GM19395 (cell line): ENCODE results near the gene BPTF.
"Not testable (repeated sequence)": the region's sequence is repeated elsewhere in the genome, so short reads cannot be mapped to it uniquely, and the experiment has no call there.

Source experiments
- ATAC-seq: cut with Tn5 transposase; IDR thresholded peaks from one replicate; pipeline ENCODE4 v1.9.1; 2021; ENCODE audit warnings: mild to moderate bottlenecking, moderate library complexity; ENCODE audit not compliant: unreplicated experiment

Gene BPTF

GRCh38 chr17:67879662-67880061 lies 54.4 kb downstream of the BPTF start:
- no peak for ATAC-seq

- ATAC-seq: no peak
Measured at GRCh38 chr17:67881083-67881482, 55.8 kb downstream of the BPTF start.

GRCh38 chr17:67884741-67885140 lies 59.4 kb downstream of the BPTF start:
- no peak for ATAC-seq

- ATAC-seq: no peak
Measured at GRCh38 chr17:67891481-67892119, 66.3 kb downstream of the BPTF start.

- no peak for ATAC-seq
Measured at GRCh38 chr17:67902511-67903231, 77.4 kb downstream of the BPTF start.

GRCh38 chr17:67905298-67905697 lies 80.0 kb downstream of the BPTF start:
- ATAC-seq: not testable (repeated sequence)

GRCh38 chr17:67910117-67910803 lies 85.0 kb downstream of the BPTF start:
- ATAC-seq: not testable (repeated sequence)

- ATAC-seq: no peak
Measured at GRCh38 chr17:67911059-67911782, 85.9 kb downstream of the BPTF start.

GRCh38 chr17:67912088-67912487 lies 86.8 kb downstream of the BPTF start:
- ATAC-seq: no peak

- no peak for ATAC-seq
Measured at GRCh38 chr17:67912656-67913055, 87.4 kb downstream of the BPTF start.

- ATAC-seq: no peak
Measured at GRCh38 chr17:67920212-67920611, 94.9 kb downstream of the BPTF start.

GRCh38 chr17:67922503-67922902 lies 97.2 kb downstream of the BPTF start:
- ATAC-seq: no peak

- not testable (repeated sequence) for ATAC-seq
Measured at GRCh38 chr17:67928842-67929241, 103.5 kb downstream of the BPTF start.

- ATAC-seq: no peak
Measured at GRCh38 chr17:67931227-67931626, 105.9 kb downstream of the BPTF start.

- no peak for ATAC-seq
Measured at GRCh38 chr17:67942810-67943209, 117.5 kb downstream of the BPTF start.

GRCh38 chr17:67944035-67944434 lies 118.7 kb downstream of the BPTF start:
- no peak for ATAC-seq

GRCh38 chr17:67946513-67946912 lies 121.2 kb downstream of the BPTF start:
- no peak for ATAC-seq

GRCh38 chr17:67947325-67947813 lies 122.1 kb downstream of the BPTF start:
- no peak for ATAC-seq

GRCh38 chr17:67950945-67951344 lies 125.6 kb downstream of the BPTF start:
- ATAC-seq: no peak

- ATAC-seq: no peak
Measured at GRCh38 chr17:67959510-67959909, 134.2 kb downstream of the BPTF start.

GRCh38 chr17:67960276-67960675 lies 135.0 kb downstream of the BPTF start:
- ATAC-seq: not testable (repeated sequence)
